ENCODE measurements around the gene FBXL7. TPM values are rescaled to one million over a fixed set of nuclear protein-coding genes. Genes with fewer than 3 reads are reported as not detected.

The FBXL7 gene
- total RNA-seq, 1 donor from 2014 or later: 21.3 TPM

DNA sequence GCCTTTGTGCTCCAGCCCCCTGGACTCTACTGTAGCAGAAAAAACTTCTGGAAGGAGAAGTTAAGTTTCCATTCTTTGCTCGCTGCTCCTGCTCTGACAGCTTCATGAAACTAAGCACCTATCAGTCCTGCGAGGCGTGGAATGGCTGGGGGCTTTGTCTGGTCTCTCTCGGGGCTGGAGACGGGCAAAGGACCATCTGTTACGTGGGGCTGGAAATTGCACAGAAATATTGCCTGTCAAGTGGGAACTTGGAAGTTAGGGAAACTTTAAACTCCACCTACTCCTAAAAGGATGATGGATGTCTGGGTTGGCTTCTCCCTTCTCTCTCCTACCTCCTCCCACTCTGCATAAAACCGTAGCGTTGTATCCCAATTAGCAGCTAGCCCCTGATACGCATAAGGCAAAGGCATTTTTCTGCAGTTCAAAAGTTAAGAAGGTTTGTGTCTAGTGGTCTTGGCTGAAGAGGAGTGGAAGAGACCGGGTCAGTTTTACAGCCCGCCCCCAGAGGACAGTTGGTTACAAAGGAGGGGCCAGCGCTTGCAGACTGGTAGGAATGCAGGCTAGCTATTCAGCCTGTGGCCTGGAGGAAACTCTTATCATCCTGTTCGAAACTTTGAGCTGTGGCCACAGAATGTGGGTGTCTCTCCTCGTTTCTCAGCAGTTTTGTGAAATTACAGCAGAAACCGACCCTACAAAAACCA, 1.3 kb downstream of the FBXL7 start:
- Mint-ChIP-seq H3K27me3 (peaks cover 36% of the 10 kb centered on the region), H3K27ac (peak overlapping the region; percentile 77), H3K4me3 (peak overlapping the region; percentile 92), H3K36me3 (peaks cover 8% of the 10 kb centered on the region), H3K4me1 (ENCODE audit: unreplicated experiment) (peaks cover 28% of the 10 kb centered on the region), H3K9me3 (no peaks in the 10 kb centered on the region)
- TF ChIP-seq, protein P1, sequence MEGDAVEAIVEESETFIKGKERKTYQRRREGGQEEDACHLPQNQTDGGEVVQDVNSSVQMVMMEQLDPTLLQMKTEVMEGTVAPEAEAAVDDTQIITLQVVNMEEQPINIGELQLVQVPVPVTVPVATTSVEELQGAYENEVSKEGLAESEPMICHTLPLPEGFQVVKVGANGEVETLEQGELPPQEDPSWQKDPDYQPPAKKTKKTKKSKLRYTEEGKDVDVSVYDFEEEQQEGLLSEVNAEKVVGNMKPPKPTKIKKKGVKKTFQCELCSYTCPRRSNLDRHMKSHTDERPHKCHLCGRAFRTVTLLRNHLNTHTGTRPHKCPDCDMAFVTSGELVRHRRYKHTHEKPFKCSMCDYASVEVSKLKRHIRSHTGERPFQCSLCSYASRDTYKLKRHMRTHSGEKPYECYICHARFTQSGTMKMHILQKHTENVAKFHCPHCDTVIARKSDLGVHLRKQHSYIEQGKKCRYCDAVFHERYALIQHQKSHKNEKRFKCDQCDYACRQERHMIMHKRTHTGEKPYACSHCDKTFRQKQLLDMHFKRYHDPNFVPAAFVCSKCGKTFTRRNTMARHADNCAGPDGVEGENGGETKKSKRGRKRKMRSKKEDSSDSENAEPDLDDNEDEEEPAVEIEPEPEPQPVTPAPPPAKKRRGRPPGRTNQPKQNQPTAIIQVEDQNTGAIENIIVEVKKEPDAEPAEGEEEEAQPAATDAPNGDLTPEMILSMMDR (conservative IDR thresholded peaks at IDR 0.05): peak; percentile 54
- DNase-seq (ENCODE audit: extremely low spot score, unreplicated experiment): no peak

DNA sequence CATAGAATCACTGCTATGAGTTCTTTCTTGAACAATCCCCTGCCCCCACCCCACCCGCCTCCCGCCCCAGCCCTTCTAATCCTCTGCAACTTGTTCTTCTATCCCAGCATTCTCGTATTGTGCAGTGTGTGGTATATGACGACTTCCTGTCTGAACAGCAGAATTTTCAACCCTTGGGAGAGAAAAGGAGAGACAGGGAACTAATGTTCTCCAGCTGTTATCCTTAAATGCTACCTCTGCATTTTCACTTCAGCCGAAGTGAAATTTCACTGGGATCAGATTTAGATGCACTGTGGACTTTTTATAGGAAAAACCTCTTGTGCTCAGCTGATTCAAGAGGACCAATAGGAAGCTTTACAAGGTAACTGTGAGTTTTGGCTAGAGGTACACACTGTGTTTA, 2.2 kb downstream of the FBXL7 start:
- H3K27me3 Mint-ChIP-seq: peaks cover 34% of the 10 kb centered on the region
- peaks cover 28% of the 10 kb centered on the region for H3K4me1 Mint-ChIP-seq (ENCODE audit: unreplicated experiment)
- no peaks in the 10 kb centered on the region for H3K9me3 Mint-ChIP-seq
- peak overlapping the region; percentile 92 for H3K4me3 Mint-ChIP-seq
- DNase-seq (ENCODE audit: extremely low spot score, unreplicated experiment): no peak
- no peak overlapping the region for H3K27ac Mint-ChIP-seq
- TF ChIP-seq, protein P1 (conservative IDR thresholded peaks at IDR 0.05): no peak
- peaks cover 11% of the 10 kb centered on the region for H3K36me3 Mint-ChIP-seq

DNA sequence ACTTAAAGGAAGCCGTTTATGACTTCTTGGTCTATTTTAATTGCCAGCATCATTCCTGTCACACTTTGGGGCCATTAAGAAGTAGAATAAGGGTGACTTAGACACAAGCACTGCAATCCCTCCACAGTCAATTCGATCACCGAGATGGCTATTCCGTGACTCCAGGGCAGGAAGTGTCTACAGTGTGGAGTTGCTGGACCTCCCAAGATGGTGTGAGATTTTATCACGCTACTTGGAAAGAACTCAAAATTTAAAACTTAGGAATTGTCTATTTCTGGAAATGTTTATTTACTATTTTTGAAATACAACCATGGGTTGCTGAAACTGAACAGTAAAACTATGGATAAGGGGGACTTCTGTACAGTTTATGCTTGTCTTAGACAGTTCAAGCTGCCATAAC, 6.2 kb downstream of the FBXL7 start:
- Mint-ChIP-seq H3K4me1 (ENCODE audit: unreplicated experiment) (peaks cover 39% of the 10 kb centered on the region), H3K27me3 (peaks cover 6% of the 10 kb centered on the region), H3K27ac (no peak overlapping the region), H3K9me3 (no peaks in the 10 kb centered on the region), H3K4me3 (no peak overlapping the region), H3K36me3 (peaks cover 11% of the 10 kb centered on the region)
- TF ChIP-seq, protein P1 (conservative IDR thresholded peaks at IDR 0.05): no peak
- DNase-seq (ENCODE audit: extremely low spot score, unreplicated experiment): no peak

GRCh38 chr5:15506897-15507296, 6.9 kb downstream of the FBXL7 start:
- Mint-ChIP-seq H3K4me3 (no peak overlapping the region), H3K27me3 (no peaks in the 10 kb centered on the region), H3K27ac (no peak overlapping the region), H3K9me3 (no peaks in the 10 kb centered on the region), H3K36me3 (peaks cover 11% of the 10 kb centered on the region), H3K4me1 (ENCODE audit: unreplicated experiment) (peaks cover 34% of the 10 kb centered on the region)
- TF ChIP-seq, protein P1 (conservative IDR thresholded peaks at IDR 0.05): no peak
- DNase-seq (ENCODE audit: extremely low spot score, unreplicated experiment): no peak

DNA sequence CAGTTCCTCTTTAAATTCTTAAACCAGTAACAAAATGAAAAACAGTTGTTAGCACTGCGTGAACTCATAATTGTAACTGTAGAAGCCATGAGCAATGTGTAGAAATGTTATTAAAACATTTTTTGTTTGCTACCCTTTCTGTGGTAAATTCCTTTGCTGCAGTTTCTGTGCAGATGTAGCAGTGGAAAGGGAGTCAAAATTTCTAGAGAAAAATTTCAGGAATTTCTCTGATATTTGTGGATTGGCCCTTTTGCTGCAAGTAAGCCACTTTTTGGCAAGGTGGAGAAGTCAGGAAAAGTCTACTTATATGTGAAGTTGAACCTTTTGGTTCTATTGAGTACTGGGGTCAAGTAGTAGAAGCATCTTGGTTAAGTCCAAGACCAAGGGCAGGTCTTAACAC, 10.1 kb downstream of the FBXL7 start:
- Mint-ChIP-seq H3K9me3 (no peaks in the 10 kb centered on the region), H3K27ac (no peak overlapping the region), H3K4me1 (ENCODE audit: unreplicated experiment) (peaks cover 20% of the 10 kb centered on the region), H3K27me3 (no peaks in the 10 kb centered on the region), H3K36me3 (peaks cover 8% of the 10 kb centered on the region), H3K4me3 (no peak overlapping the region)
- no peak for DNase-seq (ENCODE audit: extremely low spot score, unreplicated experiment)
- TF ChIP-seq, protein P1 (conservative IDR thresholded peaks at IDR 0.05): no peak
